Kidney glomerular epithelial cell (primary cell): ENCODE results near the gene CHMP4B.
"Not testable (repeated sequence)": the region's sequence is repeated elsewhere in the genome, so short reads cannot be mapped to it uniquely, and the experiment has no call there.

Source experiments
- DNase-seq: peaks from one replicate; lab custom pipeline; 2025; lab: John Stamatoyannopoulos, UW

Gene CHMP4B

DNA sequence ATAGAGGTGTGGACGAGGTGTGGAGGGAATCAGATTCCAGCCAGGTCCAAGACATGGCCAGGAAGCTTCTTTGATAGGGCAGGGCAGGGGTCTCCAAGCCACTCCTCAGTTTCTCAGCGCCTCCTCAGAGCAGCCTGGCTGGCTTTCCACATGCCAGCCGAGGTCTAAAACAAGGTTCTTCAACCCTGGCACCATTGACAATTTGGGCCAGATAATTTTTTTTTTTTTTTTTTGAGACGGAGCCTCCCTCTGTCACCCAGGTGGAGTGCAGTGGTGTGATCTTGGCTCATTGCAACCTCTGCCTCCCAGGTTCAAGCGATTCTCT is 21.3 kb upstream of the CHMP4B start:
- DNase-seq = no peak

GRCh38 chr20:33790566-33790965 is 20.6 kb upstream of the CHMP4B start:
- DNase-seq = no peak

- no peak for DNase-seq
These were observed 20.1 kb upstream of the CHMP4B start for GRCh38 chr20:33791021-33791420.

DNA sequence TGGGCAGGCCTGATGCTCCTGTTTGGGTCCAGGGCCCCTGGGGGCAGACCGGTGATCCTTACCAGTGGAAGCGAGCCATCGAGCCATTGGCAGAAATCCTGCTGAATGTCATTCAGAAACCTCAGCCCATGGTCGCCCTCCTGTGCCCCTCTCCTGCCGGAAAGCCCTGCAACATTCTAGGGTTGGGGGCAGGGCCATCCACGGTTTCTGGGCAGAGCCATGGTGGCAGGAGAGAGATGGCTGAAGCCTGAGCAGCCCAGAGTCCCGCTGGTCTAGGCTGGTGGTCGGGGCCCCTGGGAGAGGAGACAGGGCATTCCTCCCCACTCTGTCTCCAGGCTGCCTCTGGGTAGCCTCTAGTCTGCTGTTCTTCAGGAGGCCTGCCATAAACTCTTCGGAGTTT is 19.6 kb upstream of the CHMP4B start:
- DNase-seq = no peak

GRCh38 chr20:33791959-33792597 is 19.1 kb upstream of the CHMP4B start:
- peak; percentile 20 for DNase-seq

DNA sequence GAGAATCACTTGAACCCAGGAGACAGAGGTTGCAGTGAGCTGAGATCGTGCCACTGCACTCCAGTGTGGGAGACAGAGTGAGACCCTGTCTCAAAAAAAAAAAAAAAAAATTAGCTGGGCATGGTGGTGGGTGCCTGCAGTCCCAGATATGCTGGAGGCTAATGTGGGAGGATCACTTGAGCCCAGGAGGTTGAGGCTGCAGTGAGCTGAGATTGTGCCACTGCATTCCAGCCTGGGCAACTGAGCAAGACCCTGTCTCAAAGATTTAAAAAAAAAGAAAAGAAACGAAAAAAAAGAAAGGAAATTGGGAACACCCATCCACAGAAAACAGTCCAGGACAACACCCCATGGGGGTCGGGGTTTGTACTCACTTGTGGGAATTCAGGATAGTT is 18.6 kb upstream of the CHMP4B start:
- not testable (repeated sequence) for DNase-seq

GRCh38 chr20:33793011-33793931 is 17.9 kb upstream of the CHMP4B start:
- DNase-seq = no peak

DNA sequence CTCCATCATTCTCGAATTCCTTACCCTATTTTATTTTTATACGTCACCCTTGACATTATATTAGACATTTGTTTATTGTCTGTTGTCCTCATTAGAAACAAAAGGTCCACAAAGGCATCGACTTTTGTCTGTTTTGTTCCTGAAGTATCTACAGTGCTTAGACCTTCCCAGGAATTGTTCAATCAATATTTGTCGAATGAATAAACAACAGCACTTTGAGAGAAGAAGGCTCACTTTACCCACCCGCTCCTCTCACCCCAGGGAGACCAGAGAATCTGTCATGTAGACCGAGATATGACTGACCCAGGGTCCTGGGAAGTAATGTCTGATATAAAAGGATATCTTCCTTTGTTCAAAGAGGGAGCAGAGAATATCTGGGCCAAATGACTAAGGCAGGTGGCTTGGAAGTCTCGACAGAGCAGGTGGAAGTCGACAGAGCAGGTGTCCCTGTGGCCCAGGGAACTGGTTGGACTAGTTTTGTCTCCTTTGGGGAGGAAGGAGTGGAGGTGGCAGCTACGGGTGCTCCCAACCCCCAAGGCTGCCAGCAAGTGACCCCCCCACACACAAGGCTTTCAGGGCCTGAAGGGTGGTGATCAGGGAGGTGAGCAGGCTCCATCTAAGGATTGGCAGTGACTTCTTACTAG is 14.8 kb upstream of the CHMP4B start:
- DNase-seq = no peak

- DNase-seq = no peak
These were observed 14.1 kb upstream of the CHMP4B start for GRCh38 chr20:33796907-33797544.

DNA sequence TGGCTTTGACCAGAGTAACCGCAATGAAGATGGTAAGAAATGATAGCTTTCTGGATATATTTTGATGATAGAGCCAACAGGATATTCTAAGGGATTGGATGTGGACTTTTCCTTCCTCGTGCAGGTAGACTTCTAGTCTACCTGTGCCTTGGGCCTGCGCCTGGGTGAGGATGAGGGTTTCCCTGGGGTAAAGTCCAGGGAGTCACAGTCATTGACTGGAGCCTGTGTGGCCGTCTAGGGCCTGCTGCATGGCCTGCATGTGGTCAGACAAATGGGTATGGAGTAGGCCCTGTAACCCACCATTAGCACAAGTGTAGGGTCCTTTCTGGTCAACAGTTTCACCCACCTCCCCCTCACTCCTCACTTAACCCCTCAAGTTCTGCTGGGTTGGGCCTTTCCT is 12.7 kb upstream of the CHMP4B start:
- DNase-seq = no peak

DNA sequence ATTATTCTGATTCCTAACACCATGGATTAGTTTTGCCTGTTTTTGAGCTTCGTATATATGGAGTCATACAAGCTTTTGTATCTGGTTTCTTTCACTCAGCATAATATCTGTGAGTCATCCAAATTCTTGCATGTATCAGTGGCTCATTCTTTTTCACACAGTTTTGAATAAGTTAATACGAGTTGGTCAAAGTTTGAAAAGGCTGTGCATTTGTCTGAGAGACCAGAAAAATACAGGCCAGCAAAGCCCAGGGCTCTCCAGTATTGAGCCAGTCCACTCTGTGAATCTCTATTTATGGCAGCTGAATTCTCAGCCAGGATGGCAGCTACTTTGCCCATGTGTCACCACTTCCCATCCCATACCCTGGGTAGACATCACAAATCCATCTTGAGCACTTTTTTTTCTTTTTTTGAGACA is 7.2 kb upstream of the CHMP4B start:
- peak; percentile 72 for DNase-seq

GRCh38 chr20:33808388-33808787 is 2.8 kb upstream of the CHMP4B start:
- no peak for DNase-seq

GRCh38 chr20:33810259-33810658 is 889 bp upstream of the CHMP4B start:
- DNase-seq = no peak

GRCh38 chr20:33811776-33812151 is 616 bp downstream of the CHMP4B start:
- no peak for DNase-seq

GRCh38 chr20:33812152-33812849 is 1.2 kb downstream of the CHMP4B start:
- peak; percentile 44 for DNase-seq

DNA sequence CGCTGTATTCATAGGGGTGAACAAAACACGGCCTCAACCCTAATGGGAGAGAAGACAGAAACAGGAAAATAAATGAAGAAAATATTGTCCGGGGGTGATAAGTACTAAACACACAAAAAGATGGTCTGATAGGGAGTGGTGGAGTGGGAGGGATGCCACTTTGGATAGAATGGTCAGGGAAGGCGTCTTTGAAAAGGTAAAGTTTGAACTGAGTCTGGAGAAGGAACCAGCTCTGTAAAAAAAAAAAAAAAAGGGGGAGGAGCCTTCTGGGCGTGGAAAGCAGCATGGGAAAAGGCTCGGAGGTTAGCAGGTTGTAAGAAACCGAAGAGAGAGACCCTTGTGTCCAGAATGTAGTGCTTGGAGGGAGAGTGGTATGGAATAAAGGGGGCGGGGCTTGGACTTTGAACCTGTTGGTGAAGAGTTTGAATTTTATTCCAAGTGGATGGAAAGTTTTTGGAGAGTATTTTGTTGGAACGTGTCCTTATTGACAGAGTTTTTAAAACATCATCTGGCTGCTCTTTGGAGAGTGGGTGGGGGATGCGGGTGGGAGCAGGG is 1.8 kb downstream of the CHMP4B start:
- no peak for DNase-seq

DNA sequence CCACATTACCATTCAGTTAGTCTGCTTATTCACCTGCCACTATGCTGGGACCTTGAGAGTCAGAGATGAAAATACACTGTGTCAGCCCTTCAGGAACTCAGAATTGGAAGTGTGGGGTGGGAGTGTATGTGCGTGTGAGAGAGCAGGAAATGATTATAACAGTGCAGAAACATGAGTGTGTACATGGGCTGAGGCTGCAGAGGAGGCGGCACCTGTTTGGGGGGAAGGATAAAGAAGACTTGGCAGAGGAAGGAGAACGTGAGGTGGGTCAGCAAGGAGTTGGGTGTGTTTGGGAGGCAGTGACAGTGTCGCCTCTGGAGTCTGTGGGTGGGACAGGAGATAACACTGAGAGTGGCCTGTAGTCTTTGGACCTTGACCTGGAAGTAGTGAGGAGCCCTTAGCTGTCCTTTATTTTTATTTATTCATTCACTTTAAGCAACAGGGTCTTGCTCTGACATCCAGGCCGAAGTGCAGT is 3.1 kb downstream of the CHMP4B start:
- no peak for DNase-seq

GRCh38 chr20:33815671-33816070 is 4.5 kb downstream of the CHMP4B start:
- no peak for DNase-seq

- no peak for DNase-seq
These were observed 5.0 kb downstream of the CHMP4B start for GRCh38 chr20:33816191-33816590.

GRCh38 chr20:33817411-33817810 is 6.3 kb downstream of the CHMP4B start:
- no peak for DNase-seq

DNA sequence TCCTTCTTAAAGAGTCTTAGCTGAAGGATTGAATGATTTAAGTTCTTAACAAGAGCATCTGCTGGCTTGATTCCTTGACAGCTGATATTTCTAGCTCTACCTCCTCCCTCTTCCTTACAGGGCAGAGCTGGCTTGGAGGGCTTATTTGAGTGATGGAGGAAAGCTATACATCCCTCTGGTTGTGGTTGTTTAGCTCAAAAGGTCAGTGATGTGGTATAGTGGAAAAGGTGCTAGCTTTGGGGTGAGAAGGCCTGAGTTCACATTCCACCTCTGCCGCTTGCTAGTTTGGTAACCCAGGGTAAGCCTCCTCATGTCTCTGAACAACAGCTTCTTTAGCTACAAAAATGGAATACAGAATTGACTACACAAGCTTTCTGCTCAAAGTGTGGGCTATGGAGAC is 8.3 kb downstream of the CHMP4B start:
- no peak for DNase-seq

DNA sequence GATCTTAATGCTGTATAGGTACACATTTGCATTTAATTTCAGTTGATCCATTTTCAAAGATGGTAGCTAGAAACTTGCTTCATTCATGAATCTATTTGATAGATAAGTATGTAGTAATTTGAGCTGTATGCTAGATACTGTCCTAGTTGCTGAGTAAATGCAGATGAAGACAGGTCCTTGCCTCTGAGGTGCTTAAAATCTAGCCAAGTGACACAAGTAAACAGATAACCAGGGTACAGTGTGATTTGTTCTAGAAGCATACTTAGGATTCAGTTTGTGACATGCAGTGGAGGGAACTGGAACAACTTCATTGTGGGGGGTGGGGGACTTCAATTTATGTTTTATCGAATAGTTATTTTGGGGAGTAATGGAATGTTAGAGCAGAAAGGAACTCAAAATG is 9.2 kb downstream of the CHMP4B start:
- DNase-seq = no peak
